Measurements from ENCODE around the gene PEX11A.

DNA sequence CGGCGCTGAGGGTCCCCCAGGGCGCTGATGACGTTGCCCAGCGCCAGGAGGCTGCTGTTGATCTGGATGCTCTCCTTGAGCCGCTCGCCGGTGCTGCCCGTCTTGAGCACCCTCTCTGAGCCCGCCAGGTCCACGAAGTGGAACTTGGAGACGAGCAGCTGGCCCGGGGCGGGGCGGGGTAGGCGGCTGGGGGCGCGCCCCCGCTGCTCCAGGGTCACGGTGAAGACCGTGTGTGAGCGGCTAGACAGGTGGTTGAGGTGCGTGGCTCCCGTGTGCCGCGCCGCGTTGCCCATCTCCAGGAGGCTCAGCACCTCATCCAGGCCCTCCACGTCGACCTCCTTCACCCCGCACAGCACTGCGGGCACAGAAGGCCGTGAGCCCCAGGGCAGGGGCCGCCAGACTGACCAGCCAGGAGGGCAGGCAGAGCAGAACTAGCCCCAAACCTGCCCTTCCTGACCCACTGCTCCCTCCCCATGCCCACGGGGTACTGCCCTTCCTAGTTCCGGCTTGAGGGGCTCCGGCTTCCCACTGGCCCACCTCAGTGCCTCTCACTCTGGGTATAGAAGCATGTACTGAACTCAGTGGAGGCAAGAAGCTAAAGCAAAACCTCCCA is 41.4 kb downstream of the PEX11A start:
- no peak for TF ChIP-seq ZNF280D (tag by site-specific recombination; IDR thresholded peaks at IDR 0.05)
- no peak for TF ChIP-seq KLF17 (tag by site-specific recombination; IDR thresholded peaks at IDR 0.05)
- TF ChIP-seq ZNF76 (tag by site-specific recombination; IDR thresholded peaks at IDR 0.05; ENCODE audit: borderline replicate concordance, low read depth), result no peak

Measured in HEK293 (cell line).